Measurements from ENCODE around the gene ADAMTS10.
"Not testable (repeated sequence)": the region's sequence is repeated elsewhere in the genome, so short reads cannot be mapped to it uniquely, and the experiment has no call there.

Gene ADAMTS10

DNA sequence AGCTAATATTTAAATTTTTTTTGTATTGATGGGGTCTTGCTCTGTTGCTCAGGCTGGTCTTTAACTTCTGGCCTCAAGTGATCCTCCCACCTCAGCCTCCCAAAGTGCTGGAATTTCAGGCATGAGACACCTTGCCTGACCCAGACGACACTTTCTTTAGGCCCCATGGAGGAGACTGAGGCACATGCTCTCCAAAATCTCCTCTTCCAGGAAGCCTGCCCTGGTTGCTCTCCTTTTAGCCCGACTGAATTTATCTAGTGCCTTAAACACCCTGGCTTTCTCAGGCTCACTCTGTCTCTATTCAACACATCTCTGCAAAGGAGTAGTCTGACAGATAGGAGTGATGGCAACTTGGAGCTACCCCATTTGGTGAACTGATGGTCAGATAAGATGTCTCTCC, 52.2 kb downstream of the ADAMTS10 start:
- no peak for DNase-seq (ENCODE audit: low spot score)

DNA sequence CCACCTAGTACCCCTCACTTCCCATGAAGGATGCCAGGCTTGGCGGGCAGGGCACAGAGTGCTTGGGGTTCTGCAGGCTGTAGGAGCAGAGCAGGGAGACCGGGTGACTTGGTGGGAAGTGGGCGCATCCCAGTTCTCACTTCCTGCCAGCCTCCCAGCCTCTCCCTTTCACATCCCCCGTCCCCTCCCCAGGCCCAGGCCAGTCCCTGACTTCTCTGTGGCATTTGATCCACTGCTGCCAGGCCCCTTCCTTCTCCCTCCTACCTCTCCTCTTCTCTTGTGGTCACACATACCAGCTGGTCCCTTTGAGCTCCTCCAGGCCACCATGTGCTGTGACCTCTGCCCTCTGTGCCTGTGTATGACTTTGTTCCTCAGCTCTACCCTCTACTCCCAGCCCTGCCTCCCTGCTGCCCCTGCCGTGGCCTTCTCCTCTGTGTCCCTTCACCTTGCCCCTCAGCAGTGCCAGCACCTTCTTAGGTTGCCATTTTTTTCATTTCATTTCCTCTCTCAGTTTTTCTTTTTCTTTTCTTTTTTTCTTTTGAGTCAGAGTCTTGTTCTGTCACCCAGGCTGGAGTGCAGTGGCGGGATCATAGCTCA, 52.8 kb downstream of the ADAMTS10 start:
- no peak for DNase-seq (ENCODE audit: low spot score)

DNA sequence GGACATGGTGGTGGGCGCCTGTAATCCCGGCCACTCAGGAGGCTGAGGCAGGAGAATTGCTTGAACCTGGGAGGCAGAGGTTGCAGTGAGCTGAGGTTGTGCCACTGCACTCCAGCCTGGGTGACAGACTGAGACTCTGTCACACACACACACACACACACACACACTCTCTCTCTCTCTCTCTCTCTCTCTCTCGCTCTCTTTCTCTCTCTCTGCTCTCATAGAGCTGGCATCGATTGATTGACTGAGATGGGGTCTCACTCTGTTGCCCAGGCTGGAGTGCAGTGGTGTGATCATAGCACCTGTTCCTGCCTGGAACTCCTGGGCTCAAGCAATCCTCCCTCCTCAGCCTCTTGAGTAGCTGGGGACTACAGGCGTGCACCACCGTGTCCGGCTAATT, 56.8 kb downstream of the ADAMTS10 start:
- not testable (repeated sequence) for DNase-seq (ENCODE audit: low spot score)

DNA sequence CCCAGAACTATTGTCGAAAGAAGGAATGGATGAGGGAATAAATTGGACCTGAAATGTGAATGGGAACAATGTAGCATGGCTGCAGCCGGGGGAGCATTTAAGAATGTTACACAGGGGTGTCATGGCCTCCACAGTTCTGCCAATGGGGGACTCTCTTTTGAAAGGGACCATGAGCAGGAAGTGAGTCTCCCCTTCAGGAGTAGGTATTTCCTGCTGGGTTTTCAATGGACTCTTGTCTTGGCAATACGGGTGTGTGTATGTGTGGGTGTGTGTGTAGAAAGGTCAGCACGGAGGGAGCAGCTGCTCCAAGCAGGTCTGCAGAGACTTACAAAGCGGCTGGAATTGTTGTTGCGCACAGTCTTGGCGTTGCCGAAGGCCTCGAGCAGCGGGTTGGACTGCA, 57.7 kb downstream of the ADAMTS10 start:
- DNase-seq (ENCODE audit: low spot score), result no peak

DNA sequence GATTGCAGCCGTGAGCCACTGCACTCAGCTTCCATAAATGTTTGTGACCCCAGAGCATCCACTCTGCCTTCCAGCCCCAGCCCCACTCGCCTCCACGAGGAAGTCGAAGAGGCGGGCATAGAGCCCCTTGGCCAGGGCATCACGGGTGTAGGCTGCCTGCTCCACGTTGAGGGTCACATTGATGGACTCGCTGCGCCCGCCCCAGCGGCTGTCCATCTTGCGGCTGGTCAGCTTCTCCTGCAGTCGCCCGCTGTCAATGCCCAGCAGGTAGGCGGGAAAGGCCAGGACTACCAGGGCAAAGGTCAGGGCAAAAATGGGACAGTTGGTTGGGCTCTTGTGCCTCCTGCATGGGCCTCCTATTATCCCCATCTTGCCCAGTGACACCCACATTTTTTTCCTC, 60.4 kb downstream of the ADAMTS10 start:
- no peak for DNase-seq (ENCODE audit: low spot score)

DNA sequence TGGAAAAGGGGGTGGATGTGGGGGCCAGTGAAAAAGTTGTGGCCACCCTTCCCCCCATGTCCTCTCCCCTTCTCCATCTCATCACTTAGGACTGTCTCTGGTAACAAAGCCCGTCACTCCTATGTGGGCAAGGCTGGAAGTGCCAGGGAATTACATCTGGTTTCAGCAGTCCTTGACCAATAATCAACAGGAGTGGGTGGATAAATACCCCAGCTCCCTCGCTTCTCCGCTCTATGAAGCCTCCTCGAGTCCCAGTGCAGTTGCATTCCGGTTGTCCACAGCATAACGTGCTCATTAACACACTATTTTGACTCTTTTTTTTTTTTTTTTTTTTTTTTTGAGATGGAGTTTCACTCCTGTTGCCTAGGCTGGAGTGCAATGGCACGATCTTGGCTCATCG, 64.8 kb downstream of the ADAMTS10 start:
- DNase-seq (ENCODE audit: low spot score), result no peak

DNA sequence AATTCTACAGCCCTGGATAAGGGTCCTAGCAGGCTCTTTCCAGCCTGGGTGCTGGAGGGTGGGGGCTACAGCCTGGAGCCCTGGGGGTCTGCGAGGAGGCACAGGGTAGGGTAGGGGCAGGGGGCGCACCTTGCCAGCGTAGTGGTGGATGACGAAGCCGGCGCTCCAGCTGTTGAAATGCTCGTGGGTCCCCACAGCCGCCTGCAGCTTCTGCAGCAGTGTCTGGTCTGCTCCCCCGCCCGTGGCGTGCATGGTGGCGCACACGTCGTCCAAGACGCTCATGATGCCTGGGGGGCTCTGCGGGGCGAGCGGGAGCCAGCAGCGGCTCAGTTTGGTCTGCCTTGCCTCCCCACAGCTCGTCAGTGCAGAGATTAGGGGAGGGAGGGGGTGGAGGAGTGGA, 66.3 kb downstream of the ADAMTS10 start:
- no peak for DNase-seq (ENCODE audit: low spot score)

DNA sequence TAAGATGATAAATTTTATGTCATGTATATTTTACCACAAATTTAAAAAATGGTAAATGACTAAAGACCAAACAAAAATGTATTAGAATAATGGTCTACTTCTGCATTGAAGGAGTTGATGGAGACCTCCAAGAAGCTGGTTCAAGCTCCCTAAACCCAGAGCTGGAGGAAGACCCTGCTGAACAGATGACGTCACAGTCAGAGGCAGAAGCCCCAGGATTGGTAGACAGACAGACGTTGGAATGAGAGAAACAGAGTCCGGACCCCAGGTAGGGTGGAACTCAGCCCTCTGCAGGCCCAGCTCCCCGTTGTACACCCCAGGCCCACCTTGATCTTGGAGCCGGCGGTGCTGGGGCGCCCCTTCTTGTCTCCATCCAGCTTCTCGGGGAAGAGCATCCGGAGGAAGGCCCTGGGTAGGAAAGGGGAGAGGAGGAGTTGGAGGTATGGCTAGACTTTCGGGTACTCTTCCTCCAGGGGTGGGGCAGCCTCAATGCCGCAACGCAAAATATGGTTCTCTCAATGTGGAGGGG, 70.8 kb downstream of the ADAMTS10 start:
- no peak for DNase-seq (ENCODE audit: low spot score)

DNA sequence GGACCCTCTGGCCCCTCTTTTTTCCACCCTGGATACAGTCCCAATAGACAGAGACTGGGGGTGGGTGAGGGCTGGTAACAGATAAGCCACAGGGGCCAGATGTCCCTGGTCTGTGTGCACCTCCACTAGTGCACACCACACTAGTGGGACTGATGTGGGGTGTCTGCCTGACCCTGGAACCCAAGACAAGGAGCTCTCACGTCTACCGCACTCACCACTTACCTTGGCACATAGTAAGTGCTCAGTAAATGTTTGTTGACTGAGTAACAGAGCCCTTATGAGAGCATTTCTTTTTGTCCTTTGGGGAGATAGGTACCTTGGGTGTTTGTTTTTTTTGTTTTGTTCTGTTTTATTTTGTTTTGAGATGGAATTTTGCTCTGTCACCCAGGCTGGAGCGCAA, 73.4 kb downstream of the ADAMTS10 start:
- no peak for DNase-seq (ENCODE audit: low spot score)

DNA sequence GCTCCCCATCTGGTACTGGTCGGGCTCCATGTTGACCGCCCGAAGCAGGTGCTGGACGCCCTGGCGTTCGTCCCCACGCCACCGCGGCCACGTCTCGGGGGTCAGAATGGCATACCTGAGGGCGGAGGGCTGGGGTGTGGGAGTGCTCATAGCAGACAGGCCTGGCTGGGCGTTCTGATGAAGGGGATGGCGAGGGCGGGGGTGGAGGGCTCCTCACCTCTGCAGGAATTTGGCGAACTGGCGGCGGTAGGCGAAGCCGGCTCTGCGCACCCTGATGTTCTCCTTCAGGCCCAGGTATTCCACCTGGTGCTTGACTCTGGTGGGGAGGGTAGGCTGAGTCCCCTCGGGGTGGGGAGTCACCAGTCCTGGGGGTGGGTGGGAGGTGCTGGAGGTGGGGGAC, 74.2 kb downstream of the ADAMTS10 start:
- no peak for DNase-seq (ENCODE audit: low spot score)

DNA sequence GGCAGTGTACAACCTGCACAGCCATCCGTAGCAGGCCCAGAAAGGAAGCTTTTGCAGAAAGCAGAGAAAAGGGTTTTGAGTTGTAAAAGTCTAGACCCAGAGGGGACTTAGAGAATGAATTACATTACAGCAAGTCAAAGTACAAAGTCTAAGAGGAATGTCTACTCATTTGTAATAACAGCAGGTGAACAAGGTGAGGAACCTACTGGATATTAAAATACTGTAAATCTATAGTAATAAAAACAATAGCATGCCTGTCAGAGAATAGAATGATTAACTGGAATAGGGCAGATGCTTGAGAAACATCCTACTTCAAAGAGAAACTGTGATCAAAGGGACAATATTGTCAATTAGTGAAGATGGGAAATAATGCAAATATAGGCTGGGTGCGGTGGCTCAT, 78.3 kb downstream of the ADAMTS10 start:
- DNase-seq (ENCODE audit: low spot score), result no peak

DNA sequence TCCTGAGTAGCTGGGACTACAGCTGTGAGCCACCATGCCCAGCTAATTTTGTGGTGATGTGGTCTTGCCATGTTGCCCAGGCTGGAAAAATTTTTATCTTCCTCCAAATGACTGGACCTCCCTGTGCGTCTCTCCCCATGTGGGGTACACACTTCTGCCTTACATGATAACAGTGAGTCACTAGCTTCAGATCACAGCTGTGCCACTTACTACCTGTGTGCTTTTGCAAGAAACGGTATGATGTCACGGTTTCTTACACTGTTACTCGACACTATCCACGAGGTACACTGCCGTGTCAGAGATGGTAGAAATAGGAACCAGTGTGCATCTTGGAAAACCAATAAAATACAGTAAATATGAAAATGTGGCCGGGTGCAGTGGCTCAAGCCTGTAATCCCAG, 79.0 kb downstream of the ADAMTS10 start:
- DNase-seq (ENCODE audit: low spot score), result no peak

Data from Ammon's horn (tissue), 1 donor.